Endometrium (tissue), 2 donors: ENCODE results near the gene HOMER2.

Source experiments
- FAIRE-seq: peaks from 2 replicates; lab custom pipeline; 2012; peaks lifted over from hg19 to GRCh38; lab: Jason Lieb, UNC
- donor health status: control.
- donor health status: control.

HOMER2 gene

DNA sequence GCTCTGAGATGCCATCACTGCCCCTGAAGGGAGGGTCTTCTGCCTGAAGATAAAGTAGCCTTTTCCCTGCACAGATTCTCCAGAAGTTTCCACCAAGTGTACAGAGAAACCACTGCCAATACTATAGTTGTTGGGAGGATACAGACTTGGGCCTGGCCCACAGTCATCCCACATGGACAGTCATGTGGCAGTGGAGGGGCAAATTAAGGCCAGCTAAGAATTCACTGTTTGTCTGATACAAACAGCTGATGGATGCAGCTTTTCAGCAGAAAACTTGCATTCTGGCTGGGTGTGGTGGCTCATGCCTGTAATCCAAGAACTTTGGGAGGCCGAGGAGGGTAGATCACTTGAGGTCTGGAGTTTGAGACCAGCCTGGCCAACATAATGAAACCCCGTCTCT lies 22.1 kb downstream of the HOMER2 start:
- no peak for FAIRE-seq

DNA sequence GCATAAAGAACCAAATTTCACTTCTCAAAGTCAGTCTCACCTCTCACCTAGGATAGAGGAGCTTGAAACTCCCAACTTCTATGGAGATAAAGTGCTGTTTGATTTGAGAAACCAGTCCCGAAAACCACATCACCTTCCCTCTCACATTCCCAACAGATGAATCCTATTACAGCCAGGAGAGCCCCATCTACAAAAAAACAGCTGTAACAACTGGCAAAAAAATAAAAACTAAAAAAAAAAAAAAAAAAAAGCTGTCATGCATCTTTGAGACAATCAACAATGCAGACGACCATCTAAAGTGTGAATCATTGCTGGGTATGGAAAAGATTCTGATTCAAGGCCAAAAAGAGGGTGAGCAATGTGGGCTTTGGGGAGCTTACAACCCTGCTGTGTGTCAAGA lies 23.8 kb downstream of the HOMER2 start:
- FAIRE-seq = no peak

DNA sequence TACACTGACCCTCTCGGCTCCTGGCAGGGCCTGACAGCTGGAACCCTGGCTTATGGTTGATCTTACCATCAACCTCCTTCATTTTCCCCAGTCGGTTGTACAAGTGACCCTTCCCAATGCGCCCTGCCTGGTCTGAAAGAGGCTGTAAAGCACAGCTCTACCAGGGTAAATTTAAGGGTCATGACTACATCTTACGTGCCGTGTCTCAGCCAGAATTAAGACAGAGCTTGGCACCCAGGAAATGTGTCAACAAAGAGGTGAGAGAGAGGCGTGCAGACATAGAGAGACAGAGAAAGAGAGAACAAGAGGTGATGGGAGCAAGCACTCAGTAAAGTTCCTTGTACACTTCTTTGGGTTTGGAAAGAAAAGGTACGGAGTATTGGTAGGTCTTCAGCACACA lies 28.8 kb downstream of the HOMER2 start:
- FAIRE-seq = no peak

DNA sequence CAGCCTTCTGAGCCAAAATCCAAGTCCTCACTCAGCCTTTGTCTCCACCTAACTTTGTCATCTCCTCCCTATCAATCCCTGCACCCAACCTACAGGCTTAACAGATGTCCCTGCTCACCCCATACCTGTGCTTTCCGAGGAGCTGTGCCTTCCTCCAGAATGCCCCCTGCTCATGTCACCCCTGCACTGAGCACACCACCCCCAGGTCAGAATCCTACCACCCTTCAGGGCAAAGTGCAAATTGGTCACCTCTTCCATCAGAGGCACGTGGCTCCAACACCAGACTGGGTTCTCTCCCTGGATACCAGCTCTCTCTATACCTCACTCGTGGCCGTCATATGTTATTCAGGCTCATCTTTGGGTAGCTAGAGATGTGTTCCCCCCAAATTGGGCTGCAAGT lies 29.8 kb downstream of the HOMER2 start:
- FAIRE-seq = no peak

DNA sequence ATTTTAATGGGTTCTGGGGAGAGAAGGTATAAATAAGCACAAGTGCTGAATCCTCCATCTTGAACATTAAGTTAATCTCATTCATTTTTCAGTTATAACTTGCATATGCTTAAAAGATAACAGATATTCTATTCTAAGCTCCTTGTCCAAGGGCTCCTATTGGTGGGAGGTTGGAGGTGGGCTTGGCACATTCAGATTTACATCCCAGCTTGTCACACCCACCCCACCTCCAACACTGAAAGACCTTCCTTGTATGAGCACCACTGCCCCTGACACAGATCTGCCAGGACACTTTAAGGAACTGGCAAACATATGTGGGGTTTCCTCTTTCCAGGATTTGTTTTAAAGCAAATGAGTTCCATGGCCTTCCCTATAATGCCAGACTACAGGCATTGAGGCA lies 30.6 kb downstream of the HOMER2 start:
- no peak for FAIRE-seq

DNA sequence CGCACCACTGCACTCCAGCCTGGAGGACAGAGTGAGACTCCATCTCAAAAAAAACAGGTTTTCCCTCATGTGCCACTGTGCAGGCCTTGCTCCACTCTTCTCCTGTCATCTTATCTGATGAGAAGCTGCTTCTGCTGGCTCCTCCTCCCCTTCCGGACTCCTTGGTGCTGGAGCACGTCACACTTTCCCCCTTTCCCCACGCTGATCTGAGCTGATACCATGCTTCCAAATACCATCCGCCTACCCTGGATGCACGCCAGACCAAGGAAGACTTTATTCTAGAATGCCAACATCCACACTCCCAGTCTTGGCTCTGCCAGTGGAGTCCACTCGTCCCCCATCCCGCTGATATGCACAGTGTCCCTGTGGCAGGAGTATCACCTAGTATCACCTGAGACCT lies 31.3 kb downstream of the HOMER2 start:
- FAIRE-seq = no peak

GRCh38 chr15:82919231-82919886 lies 33.2 kb downstream of the HOMER2 start:
- no peak for FAIRE-seq

GRCh38 chr15:82918607-82919230 lies 33.8 kb downstream of the HOMER2 start:
- FAIRE-seq = no peak

- no peak for FAIRE-seq
Measured at GRCh38 chr15:82918162-82918561, 34.4 kb downstream of the HOMER2 start.

DNA sequence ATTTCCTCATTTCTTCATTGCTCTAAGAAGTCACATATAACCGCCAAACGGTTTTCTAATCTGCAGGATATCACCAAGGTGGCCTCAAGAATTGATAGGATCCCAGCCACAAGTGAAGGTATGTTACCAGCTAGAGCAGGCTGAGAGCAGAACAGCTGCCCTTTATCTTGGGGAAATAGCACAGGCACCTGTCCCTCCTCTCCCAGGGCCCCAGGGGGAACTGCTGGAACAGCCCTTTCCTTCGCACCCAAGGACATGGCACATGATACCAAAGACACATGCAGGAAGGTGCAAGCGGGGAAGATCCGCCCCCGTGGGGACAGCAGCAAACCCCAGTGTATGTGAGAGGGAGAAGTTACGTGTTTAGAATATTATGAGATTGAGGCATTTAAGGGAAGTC lies 35.3 kb downstream of the HOMER2 start:
- FAIRE-seq = no peak

GRCh38 chr15:82916161-82916952 lies 36.2 kb downstream of the HOMER2 start:
- no peak for FAIRE-seq

- FAIRE-seq = no peak
Measured at GRCh38 chr15:82914396-82914795, 38.1 kb downstream of the HOMER2 start.

DNA sequence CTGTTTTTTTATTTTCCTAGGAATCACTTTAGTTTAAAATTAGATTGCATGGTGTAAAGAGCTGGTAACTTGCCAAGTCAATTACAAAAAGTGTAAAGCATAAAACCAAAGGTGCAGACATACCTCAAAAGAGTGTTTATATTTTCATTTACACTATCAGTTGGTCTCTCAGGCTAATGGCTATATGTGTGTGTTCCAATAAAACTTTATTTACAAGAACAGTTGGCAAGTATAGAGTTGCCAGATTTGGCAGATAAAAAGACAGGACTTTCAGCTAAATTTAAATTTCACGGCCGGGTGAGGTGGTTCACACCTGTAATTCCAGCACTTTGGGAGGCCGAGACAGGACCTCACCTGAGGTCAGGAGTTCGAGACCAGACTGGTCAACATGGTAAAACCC lies 41.1 kb downstream of the HOMER2 start:
- FAIRE-seq = no peak

DNA sequence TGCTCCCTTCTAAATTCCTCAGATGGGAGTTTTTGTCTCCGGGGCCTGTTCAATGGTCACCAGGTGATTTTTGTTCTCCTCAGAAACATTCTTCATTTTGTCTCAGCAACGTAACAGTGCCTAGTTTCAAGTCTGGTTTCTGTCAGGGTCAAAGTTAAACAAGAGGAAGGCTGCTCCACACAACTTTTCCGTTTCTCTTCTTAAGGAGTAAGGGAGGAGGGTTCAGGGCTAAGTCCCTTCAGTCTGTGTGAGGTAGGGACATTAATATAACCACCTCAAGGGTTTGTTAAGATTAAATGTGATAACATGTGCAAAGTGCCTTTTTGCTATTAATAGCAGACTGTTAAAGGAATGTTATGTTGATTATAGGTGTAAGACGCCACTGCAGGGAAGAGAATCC lies 41.8 kb downstream of the HOMER2 start:
- no peak for FAIRE-seq

DNA sequence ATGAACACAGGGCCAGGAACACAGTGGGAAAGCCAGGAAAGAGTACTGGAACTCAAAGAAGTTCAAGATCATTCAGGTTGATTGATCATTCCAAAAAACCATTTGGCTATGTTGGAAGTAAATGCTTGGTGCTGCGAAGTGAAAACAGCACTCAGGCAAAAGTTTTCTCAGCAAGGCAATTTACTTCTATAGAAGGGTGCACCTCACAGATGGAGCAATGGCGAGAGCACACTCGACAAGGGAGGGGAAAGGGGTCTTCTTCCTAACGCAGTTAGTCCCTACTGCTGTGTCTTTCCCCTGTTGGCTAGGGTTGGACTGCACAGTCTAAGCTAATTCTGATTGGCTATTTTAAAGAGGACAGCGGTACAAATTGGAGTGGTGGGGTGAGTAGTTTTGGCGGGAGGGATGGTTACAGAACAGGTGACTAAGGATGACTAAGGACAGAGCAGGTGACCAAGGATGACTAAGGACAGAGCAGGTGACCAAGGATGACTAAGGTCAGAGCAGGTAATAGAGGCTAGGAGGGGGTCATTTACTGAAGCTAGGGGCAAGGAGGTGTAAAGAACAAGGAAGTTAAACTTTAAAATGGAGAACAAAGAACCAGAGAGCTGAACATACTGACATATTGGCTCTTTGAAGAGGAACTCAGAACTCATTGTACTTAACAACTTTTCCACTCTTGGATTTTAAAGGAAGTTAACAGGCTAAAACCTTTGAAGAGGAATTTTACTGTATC lies 43.3 kb downstream of the HOMER2 start:
- no peak for FAIRE-seq

- no peak for FAIRE-seq
Measured at GRCh38 chr15:82907350-82907749, 45.2 kb downstream of the HOMER2 start.

GRCh38 chr15:82904574-82904973 lies 47.9 kb downstream of the HOMER2 start:
- FAIRE-seq = no peak

DNA sequence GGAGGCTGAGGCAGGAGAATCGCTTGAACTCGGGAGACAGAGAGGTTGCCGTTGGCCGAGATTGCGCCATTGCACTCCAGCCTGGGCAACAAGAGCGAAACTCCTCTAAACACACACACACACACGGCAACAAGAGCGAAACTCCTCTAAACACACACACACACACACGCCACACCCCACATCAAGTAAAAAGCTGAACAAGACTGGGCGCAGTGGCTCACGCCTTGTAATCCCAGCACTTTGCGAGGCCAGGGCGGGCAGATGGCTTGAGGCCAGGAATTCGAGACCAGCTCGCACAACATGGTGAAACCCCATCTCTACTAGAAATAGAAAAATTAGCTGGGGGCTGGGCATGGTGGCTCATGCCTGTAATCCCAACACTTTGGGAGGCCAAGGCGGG lies 49.0 kb downstream of the HOMER2 start:
- FAIRE-seq = no peak

DNA sequence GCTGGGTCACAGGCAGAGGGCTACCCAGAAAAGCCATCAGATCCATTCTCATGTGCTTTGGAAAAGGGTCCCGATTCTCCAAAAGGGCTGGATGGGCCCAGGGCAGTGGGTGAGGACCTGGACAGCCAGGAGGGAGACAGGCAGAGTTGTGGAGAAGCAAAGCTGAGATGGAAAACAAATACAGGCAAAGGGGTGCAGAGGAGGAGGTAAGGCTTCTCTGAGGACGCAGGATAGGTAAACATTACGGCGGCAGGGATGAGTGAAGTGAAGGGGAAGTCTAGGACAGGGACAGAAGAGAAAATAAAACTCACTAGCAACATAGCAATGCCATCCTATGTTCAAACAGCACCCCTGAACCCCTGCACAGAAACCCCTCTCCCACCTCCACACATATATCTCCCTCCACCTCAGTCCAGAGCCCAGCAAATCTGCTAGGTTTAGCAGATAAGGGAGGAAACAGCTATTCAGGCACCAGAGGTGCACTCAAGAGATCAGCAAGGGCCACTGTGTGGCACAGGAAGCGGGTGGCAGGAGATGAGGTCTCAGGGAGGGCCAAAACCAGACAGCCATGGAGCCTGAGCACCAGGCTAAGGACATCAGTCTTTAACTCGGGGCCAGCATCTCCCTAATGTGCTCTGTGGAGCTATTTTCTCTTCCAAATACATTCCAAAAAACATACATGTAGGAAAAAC lies 51.3 kb downstream of the HOMER2 start:
- FAIRE-seq = no peak

GRCh38 chr15:82900511-82901060 lies 51.9 kb downstream of the HOMER2 start:
- FAIRE-seq = no peak

GRCh38 chr15:82898961-82899360 lies 53.6 kb downstream of the HOMER2 start:
- FAIRE-seq = no peak

- no peak for FAIRE-seq
Measured at GRCh38 chr15:82895983-82896382, 56.5 kb downstream of the HOMER2 start.
